Sigmoid colon (tissue), 7 donors: ENCODE data around the gene POLR1A. TPM values are rescaled to one million over a fixed set of nuclear protein-coding genes. Genes with fewer than 3 reads are reported as not detected.
A peak's percentile ranks its signal among the peaks of the same experiment; 100 is the strongest.

Experiments
- DNase-seq: peaks from one replicate; pipeline ENCODE4 v3.0.0-alpha.2; 2019
- H3K27ac ChIP-seq, 4 donors: fragments of 200-600 bp; sonication (generic); one replicate each; pipeline ENCODE4 v1.5.1; 2016 to 2019; ENCODE audit warnings: mild to moderate bottlenecking in 1 of 4
- H3K27me3 ChIP-seq, 3 donors: fragments of 200-600 bp; sonication (generic); one replicate each; pipeline ENCODE4 v1.5.1; 2019; ENCODE audit warnings: mild to moderate bottlenecking in 1 of 3
- H3K36me3 ChIP-seq, 4 donors: fragments of 200-600 bp; sonication (generic); one replicate each; pipeline ENCODE4 v1.5.1; 2016 to 2019
- H3K4me1 ChIP-seq, 4 donors: fragments of 200-600 bp; sonication (generic); one replicate each; pipeline ENCODE4 v1.5.1; 2017 to 2019
- H3K4me3 ChIP-seq, 4 donors: fragments of 200-600 bp; sonication (generic); one replicate each; pipeline ENCODE4 v1.5.1; 2017 to 2019; ENCODE audit warnings: mild to moderate bottlenecking in 2 of 4, moderate library complexity in 1 of 4
- H3K9me3 ChIP-seq, 4 donors: fragments of 200-600 bp in 3 of 4; sonication (generic) in 3 of 4; one replicate each; pipeline versions ENCODE4 v1.5.1 to v1.6.1; 2013 to 2019
- EP300 ChIP-seq, 4 donors: sonication (generic); formaldehyde crosslinking; IDR thresholded peaks; one replicate each; pipeline ENCODE4 v1.6.1; 2017; ENCODE audit warnings: antibody characterized with exemption in 4 of 4
- POLR2A ChIP-seq, 2 donors: fragments of 450-650 bp; IDR thresholded peaks; one replicate each; pipeline ENCODE4 v1.6.1; 2016; ENCODE audit warnings: antibody characterized with exemption in 2 of 2, mild to moderate bottlenecking in 2 of 2, moderate library complexity in 2 of 2
- POLR2AphosphoS5 ChIP-seq, 4 donors: sonication (generic); formaldehyde crosslinking; IDR thresholded peaks; one replicate each; pipeline ENCODE4 v1.6.1; 2017; ENCODE audit warnings: antibody characterized with exemption in 4 of 4
- WGBS, 2 donors: extraction: QIAGEN DNeasy Blood & Tissue Kit; methylation state at CpG; one replicate each; pipeline ENCODE4 v1.1.7; 2013; 5-methylcytosine and 5-hydroxymethylcytosine counted together
- intact Hi-C: fragments of 100-400 bp; cut with DNase I; formaldehyde crosslinking; loops from one replicate; pipeline ENCODE4 v1.15.1; 2023
- polyA plus RNA-seq, 3 donors: library from polyadenylated mRNA; stranded (reverse); fragments of 200-250 nt; gene quantifications; one replicate each; pipeline ENCODE4 v1.2.3, GENCODE V29; 2013
- total RNA-seq, 4 donors: library from RNA; depleted of rRNA; stranded (reverse); fragments of >200 nt; gene quantifications; one replicate each; pipeline ENCODE4 v1.1.0, GENCODE V29; 2016
- TF ChIP-seq, protein P1 (sequence below), 4 experiments: fragments of 450-650 bp in 3 of 4; fragments of 200-600 bp in 1 of 4; IDR thresholded peaks; one replicate each; pipeline ENCODE4 v1.5.1; 2016 to 2019; ENCODE audit warnings: antibody characterized with exemption in 4 of 4, mild to moderate bottlenecking in 3 of 4, moderate library complexity in 2 of 4
- donor health status: healthy with polysubstance abuse.
- donor health status: Bipolar disorder and iron deficiency.
- donor health status: healthy.

Gene POLR1A
- total and polyA plus RNA-seq, 7 donors = 1.2 to 17.9 (median 10.1) TPM

DNA sequence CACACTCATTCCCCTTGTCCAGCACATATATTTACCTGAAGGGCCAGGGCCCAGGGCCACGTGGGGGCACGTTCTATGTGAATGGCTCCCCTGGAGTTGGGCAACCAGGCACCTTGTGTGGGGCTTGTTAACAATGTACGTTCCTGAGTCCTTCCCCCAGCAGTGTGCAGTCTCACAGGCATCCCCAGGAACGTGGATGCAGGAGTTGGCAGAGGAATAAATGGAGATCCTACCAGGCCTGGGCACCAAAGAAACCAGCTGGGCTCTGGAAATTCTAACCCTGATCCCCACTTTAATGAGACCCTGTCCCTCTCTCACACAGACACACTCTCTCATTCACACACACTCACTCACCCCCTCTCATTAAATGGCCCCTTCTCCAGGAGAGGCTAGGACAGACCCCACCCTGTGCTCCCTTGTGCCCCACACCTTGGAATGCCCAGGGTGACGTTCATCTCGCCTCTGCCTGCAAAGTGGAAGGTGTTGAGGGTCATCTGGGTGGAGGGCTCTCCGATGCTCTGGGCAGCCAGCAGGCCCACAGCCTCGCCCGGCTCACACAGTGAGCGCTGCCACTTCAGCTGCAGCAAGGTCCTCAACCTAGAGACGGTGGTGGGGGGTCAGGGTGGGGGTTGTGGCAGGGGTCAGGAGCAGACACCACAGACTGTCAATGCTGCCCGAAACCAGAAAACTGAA, 65.6 kb downstream of the POLR1A start:
- 95% methylated on average over 12 of the region's 12 CpGs for WGBS, 2 donors
- peaks cover 0 to 37% (median 28%) of the 10 kb centered on the region in 4 donors for H3K4me1 ChIP-seq
- intact Hi-C loops = no loop called here
- peak; percentile 54 for DNase-seq
- H3K36me3 ChIP-seq = peaks cover 27 to 73% (median 34%) of the 10 kb centered on the region in 4 donors
- no peak overlapping the region for H3K4me3 ChIP-seq
- H3K27ac ChIP-seq = no peak overlapping the region
- TF ChIP-seq POLR2AphosphoS5 (IDR thresholded peaks at IDR 0.05) = no peak
- no peak for TF ChIP-seq EP300 (IDR thresholded peaks at IDR 0.05)
- TF ChIP-seq POLR2A (IDR thresholded peaks at IDR 0.05) = no peak
- TF ChIP-seq, protein P1, sequence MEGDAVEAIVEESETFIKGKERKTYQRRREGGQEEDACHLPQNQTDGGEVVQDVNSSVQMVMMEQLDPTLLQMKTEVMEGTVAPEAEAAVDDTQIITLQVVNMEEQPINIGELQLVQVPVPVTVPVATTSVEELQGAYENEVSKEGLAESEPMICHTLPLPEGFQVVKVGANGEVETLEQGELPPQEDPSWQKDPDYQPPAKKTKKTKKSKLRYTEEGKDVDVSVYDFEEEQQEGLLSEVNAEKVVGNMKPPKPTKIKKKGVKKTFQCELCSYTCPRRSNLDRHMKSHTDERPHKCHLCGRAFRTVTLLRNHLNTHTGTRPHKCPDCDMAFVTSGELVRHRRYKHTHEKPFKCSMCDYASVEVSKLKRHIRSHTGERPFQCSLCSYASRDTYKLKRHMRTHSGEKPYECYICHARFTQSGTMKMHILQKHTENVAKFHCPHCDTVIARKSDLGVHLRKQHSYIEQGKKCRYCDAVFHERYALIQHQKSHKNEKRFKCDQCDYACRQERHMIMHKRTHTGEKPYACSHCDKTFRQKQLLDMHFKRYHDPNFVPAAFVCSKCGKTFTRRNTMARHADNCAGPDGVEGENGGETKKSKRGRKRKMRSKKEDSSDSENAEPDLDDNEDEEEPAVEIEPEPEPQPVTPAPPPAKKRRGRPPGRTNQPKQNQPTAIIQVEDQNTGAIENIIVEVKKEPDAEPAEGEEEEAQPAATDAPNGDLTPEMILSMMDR (IDR thresholded peaks at IDR 0.05) = no peak
- H3K27me3 ChIP-seq = no peaks in the 10 kb centered on the region
- no peaks in the 10 kb centered on the region for H3K9me3 ChIP-seq

DNA sequence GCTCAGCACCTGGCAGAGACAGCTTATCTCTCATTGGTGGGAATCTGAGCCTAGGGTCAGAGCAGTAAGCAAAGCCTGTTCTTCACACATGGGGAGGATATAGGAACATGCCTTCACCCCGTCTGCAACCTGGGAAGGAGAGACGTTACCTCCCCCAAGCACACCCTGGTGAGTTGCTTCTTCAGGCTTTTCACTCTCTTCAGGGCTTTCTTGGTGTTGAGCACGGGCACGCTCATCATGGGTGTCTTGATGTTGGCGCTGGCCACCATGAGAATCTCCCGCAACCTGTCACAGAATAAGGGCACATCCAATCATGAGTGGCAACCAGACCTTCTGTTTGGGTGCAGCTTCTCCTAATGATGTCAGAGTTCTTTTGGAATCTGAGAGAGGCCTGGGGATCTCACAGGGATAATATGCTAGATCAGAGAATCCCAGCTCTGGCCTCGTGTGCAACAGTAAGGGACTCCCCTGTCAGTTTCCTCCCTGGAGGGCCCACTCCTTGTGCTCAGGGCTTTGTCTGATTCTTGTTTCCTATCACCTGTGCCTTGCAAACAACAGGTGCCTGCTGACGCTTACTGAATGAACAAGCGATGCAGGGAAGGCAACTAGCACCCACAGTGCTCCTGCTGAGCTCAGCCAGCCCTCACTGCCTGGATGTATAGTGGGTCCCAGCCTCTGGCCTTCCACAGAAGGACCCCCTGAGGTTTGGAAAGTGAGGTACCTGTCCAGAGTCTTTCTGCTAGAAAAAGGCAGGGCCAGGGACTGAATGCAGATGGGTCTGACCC, 66.3 kb downstream of the POLR1A start:
- Histone ChIP-seq H3K36me3 (peaks cover 22 to 68% (median 29%) of the 10 kb centered on the region in 4 donors), H3K4me1 (peaks cover 0 to 39% (median 29%) of the 10 kb centered on the region in 4 donors), H3K4me3 (no peak overlapping the region), H3K27me3 (no peaks in the 10 kb centered on the region), H3K27ac (peak overlapping the region in 1 of 4 donors; percentile 20), H3K9me3 (no peaks in the 10 kb centered on the region)
- TF ChIP-seq POLR2AphosphoS5 (IDR thresholded peaks at IDR 0.05) (no peak), EP300 (IDR thresholded peaks at IDR 0.05) (no peak), POLR2A (IDR thresholded peaks at IDR 0.05) (no peak)
- TF ChIP-seq, protein P1 (IDR thresholded peaks at IDR 0.05) = no peak
- intact Hi-C loops = no loop called here
- DNase-seq = peak; percentile 53
- WGBS, 2 donors = 88 to 96% methylated on average over 9 of the region's 9 CpGs

DNA sequence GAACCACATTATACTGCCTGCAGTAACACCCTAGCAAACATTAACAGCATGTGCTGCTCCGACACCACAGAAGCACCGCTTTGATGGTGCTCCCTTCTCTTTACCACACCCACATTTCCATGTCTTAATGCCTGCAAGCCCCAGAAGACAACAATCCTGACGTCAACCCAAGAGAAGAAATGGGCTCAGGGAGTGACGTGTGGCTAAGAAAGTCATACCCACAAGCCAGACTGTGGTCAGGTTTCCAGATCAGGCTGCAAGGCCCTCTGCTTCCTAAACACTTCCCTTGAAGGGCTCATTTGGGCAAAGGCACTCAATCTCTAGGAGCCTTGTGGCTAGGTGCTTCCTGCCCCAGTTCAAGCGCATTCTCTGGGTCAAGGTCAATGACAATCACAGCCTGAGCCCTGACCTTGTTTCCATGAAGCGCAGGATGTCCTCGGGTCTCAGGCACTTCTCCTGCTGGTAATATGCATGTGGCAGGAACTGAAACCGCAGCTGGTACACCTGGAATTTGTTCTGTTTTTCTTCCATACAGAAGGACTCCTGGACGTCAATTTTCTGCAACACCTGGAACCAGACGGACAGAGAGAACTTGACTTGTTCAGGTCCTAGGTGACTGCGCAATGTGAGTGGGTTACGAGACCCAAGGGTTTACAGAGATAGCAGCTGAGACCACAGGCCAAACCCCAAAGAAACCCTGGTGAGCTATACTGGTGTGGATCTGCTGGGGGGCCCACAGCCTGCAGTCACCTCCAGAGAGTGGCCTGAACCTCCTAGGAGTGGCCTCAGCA, 67.2 kb downstream of the POLR1A start:
- DNase-seq = peak; percentile 69
- peaks cover 13 to 68% (median 24%) of the 10 kb centered on the region in 4 donors for H3K36me3 ChIP-seq
- WGBS, 2 donors = 49 to 69% methylated on average over 12 of the region's 12 CpGs

DNA sequence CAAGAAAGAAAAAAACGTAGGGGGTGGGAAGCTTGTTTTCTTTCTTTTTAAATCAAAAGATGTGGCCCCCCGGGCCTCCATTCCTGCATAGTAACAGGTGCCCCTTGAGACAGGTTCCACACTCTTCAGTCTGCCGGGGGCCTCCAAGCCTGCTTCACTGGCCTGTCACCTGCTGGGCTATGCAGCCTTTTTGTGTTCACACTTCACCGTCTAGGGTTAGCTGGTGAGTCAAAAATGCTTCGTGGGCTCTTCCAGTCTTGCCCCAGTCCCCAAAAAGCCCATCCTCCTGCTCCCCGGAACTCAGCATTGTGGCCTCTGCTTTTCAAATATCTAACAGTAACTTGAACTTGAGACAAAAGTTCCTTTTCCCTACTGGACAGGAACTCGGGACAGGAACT, 67.9 kb downstream of the POLR1A start:
- 51 to 68% methylated on average over 7 of the region's 7 CpGs for WGBS, 2 donors
- TF ChIP-seq EP300 (IDR thresholded peaks at IDR 0.05) (no peak), POLR2A (IDR thresholded peaks at IDR 0.05) (no peak), POLR2AphosphoS5 (IDR thresholded peaks at IDR 0.05) (no peak)
- TF ChIP-seq, protein P1 (IDR thresholded peaks at IDR 0.05) = no peak
- no peak for DNase-seq
- no peaks in the 10 kb centered on the region for H3K9me3 ChIP-seq
- H3K36me3 ChIP-seq = peaks cover 7 to 68% (median 26%) of the 10 kb centered on the region in 4 donors
- H3K27me3 ChIP-seq = no peaks in the 10 kb centered on the region
- H3K27ac ChIP-seq = peak overlapping the region; percentile 74 to 84 (median 80)
- intact Hi-C loops = loop anchor here (2.0 kb wide), 1 partner anchor 209 kb away; no protein-coding TSS in a partner anchor
- H3K4me1 ChIP-seq = peaks cover 0 to 39% (median 29%) of the 10 kb centered on the region in 4 donors
- H3K4me3 ChIP-seq = no peak overlapping the region

More for the DNA sequence above, 67.2 kb downstream of the POLR1A start:
- intact Hi-C loops = no loop called here
- TF ChIP-seq, protein P1 (IDR thresholded peaks at IDR 0.05) = no peak
- no peak for TF ChIP-seq EP300 (IDR thresholded peaks at IDR 0.05)
- TF ChIP-seq POLR2AphosphoS5 (IDR thresholded peaks at IDR 0.05) = no peak
- no peak for TF ChIP-seq POLR2A (IDR thresholded peaks at IDR 0.05)
- Histone ChIP-seq H3K4me3 (no peak overlapping the region), H3K4me1 (peaks cover 0 to 39% (median 29%) of the 10 kb centered on the region in 4 donors), H3K27me3 (no peaks in the 10 kb centered on the region), H3K27ac (peak overlapping the region; percentile 74 to 84 (median 80)), H3K9me3 (no peaks in the 10 kb centered on the region)
